ENCODE measurements around the gene ASXL2. TPM values are rescaled to one million over a fixed set of nuclear protein-coding genes. Genes with fewer than 3 reads are reported as not detected.

ASXL2 gene
- total and polyA plus RNA-seq, 7 donors, result 1.8 to 15.5 (median 10.7) TPM

- Histone ChIP-seq H3K9me3 (no peaks in the 10 kb centered on the region), H3K27ac (no peak overlapping the region), H3K4me1 (peaks cover 0 to 5% (median 0%) of the 10 kb centered on the region in 4 donors), H3K4me3 (no peak overlapping the region), H3K36me3 (no peaks in the 10 kb centered on the region), H3K27me3 (no peaks in the 10 kb centered on the region)
- intact Hi-C loops (cut with DNase I), result no loop called here
- TF ChIP-seq EP300 (IDR thresholded peaks at IDR 0.05), result no peak
- TF ChIP-seq POLR2A (IDR thresholded peaks at IDR 0.05), result no peak
- TF ChIP-seq, protein P1, sequence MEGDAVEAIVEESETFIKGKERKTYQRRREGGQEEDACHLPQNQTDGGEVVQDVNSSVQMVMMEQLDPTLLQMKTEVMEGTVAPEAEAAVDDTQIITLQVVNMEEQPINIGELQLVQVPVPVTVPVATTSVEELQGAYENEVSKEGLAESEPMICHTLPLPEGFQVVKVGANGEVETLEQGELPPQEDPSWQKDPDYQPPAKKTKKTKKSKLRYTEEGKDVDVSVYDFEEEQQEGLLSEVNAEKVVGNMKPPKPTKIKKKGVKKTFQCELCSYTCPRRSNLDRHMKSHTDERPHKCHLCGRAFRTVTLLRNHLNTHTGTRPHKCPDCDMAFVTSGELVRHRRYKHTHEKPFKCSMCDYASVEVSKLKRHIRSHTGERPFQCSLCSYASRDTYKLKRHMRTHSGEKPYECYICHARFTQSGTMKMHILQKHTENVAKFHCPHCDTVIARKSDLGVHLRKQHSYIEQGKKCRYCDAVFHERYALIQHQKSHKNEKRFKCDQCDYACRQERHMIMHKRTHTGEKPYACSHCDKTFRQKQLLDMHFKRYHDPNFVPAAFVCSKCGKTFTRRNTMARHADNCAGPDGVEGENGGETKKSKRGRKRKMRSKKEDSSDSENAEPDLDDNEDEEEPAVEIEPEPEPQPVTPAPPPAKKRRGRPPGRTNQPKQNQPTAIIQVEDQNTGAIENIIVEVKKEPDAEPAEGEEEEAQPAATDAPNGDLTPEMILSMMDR (IDR thresholded peaks at IDR 0.05), result no peak
- TF ChIP-seq POLR2AphosphoS5 (IDR thresholded peaks at IDR 0.05), result no peak
- DNase-seq, result no peak
- 85 to 94% methylated on average over 3 of the region's 3 CpGs for WGBS, 2 donors
Measured at GRCh38 chr2:25817006-25817405, 61.3 kb downstream of the ASXL2 start.

DNA sequence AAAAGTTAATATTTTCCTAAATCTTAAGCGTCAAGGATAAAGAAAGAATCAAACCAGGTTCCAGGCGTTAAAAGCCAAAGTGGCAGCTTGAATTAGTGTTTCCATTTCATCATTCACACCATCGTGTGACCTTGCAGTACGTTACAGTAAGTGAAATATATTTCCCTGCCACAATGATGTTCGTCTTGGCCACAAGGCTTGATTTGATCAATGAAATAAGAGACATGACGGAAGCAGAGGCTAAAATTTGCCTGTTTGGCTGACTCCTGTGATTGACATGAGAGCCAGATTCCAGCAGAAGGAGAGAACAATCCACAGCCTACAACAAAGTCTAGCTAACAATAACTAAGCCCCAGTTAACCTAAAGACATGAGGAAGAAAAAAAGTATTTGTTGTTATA, 62.0 kb downstream of the ASXL2 start:
- Histone ChIP-seq H3K4me3 (no peak overlapping the region), H3K27me3 (no peaks in the 10 kb centered on the region), H3K9me3 (no peaks in the 10 kb centered on the region), H3K27ac (no peak overlapping the region), H3K36me3 (no peaks in the 10 kb centered on the region), H3K4me1 (peaks cover 0 to 5% (median 0%) of the 10 kb centered on the region in 4 donors)
- no peak for TF ChIP-seq POLR2A (IDR thresholded peaks at IDR 0.05)
- no peak for TF ChIP-seq POLR2AphosphoS5 (IDR thresholded peaks at IDR 0.05)
- 95 to 96% methylated on average over 6 of the region's 6 CpGs for WGBS, 2 donors
- DNase-seq, result no peak
- intact Hi-C loops (cut with DNase I), result no loop called here

DNA sequence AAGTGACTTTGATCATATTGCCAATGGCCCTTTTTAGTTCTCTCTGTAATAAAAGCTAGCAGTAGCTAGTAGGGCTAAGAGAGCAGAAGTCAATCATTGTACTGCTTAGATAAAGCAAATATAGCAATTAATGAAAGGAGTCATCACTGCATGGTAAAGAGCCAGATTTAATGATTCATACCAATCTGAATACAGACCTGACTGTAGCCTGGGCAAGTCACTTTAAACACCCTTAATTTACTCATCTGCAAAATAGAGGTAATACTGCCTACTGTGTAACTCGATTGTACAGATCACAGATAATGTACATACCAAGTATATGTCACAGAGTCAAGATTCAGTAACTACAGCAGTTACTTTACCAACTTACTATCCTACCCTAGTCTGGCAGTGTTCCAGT, 63.6 kb downstream of the ASXL2 start:
- H3K27me3 ChIP-seq, result no peaks in the 10 kb centered on the region
- peaks cover 0 to 5% (median 0%) of the 10 kb centered on the region in 4 donors for H3K4me1 ChIP-seq
- WGBS, 2 donors, result 85 to 95% methylated on average over 1 of the region's 1 CpG
- no peaks in the 10 kb centered on the region for H3K9me3 ChIP-seq
- no peak overlapping the region for H3K27ac ChIP-seq
- TF ChIP-seq, protein P1 (IDR thresholded peaks at IDR 0.05), result no peak
- TF ChIP-seq POLR2A (IDR thresholded peaks at IDR 0.05) (no peak), EP300 (IDR thresholded peaks at IDR 0.05) (no peak), POLR2AphosphoS5 (IDR thresholded peaks at IDR 0.05) (no peak)
- DNase-seq, result no peak
- intact Hi-C loops (cut with DNase I), result no loop called here
- no peaks in the 10 kb centered on the region for H3K36me3 ChIP-seq
- no peak overlapping the region for H3K4me3 ChIP-seq

DNA sequence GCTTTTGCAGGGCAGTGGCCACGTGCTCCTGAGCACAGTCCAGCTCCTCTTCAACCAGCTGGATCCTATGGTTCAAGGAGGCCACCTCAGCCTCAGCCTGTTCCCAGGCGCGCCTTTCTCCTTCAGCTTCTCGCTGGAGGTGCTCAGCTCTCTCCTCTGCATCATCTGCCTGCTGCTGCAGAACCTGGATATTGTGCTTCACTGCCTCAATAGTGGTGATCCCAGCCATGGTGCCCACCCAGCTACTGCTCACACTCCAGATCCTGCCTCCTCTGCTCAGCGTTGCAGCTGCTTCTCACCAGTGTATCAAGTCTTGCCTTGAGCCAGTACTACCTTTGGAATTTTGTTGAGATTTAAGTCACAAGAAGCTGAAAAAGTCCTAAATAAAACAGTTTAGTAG, 67.9 kb downstream of the ASXL2 start:
- Histone ChIP-seq H3K9me3 (no peaks in the 10 kb centered on the region), H3K4me1 (peaks cover 0 to 5% (median 0%) of the 10 kb centered on the region in 4 donors), H3K36me3 (peaks cover 0 to 6% (median 4%) of the 10 kb centered on the region in 4 donors), H3K4me3 (no peak overlapping the region), H3K27me3 (no peaks in the 10 kb centered on the region), H3K27ac (no peak overlapping the region)
- WGBS, 2 donors, result 96 to 97% methylated on average over 5 of the region's 5 CpGs
- DNase-seq, result no peak
- intact Hi-C loops (cut with DNase I), result no loop called here
- TF ChIP-seq, protein P1 (IDR thresholded peaks at IDR 0.05), result no peak
- no peak for TF ChIP-seq EP300 (IDR thresholded peaks at IDR 0.05)
- TF ChIP-seq POLR2A (IDR thresholded peaks at IDR 0.05), result no peak
- no peak for TF ChIP-seq POLR2AphosphoS5 (IDR thresholded peaks at IDR 0.05)

GRCh38 chr2:25809646-25810045, 68.6 kb downstream of the ASXL2 start:
- Histone ChIP-seq H3K27me3 (no peaks in the 10 kb centered on the region), H3K36me3 (peaks cover 0 to 14% (median 9%) of the 10 kb centered on the region in 4 donors), H3K4me1 (peaks cover 0 to 5% (median 0%) of the 10 kb centered on the region in 4 donors), H3K27ac (no peak overlapping the region), H3K9me3 (no peaks in the 10 kb centered on the region), H3K4me3 (no peak overlapping the region)
- TF ChIP-seq POLR2AphosphoS5 (IDR thresholded peaks at IDR 0.05) (no peak), POLR2A (IDR thresholded peaks at IDR 0.05) (no peak), EP300 (IDR thresholded peaks at IDR 0.05) (no peak)
- TF ChIP-seq, protein P1 (IDR thresholded peaks at IDR 0.05), result no peak
- DNase-seq, result no peak
- WGBS, 2 donors, result 97 to 98% methylated on average over 3 of the region's 3 CpGs
- intact Hi-C loops (cut with DNase I), result no loop called here
